HG03439 (cell line): ENCODE data around the gene SRPK2.
"Not testable (repeated sequence)": the region's sequence is repeated elsewhere in the genome, so short reads cannot be mapped to it uniquely, and the experiment has no call there.

ENCODE experiments used
- ATAC-seq: cut with Tn5 transposase; IDR thresholded peaks from one replicate; pipeline ENCODE4 v1.9.1; 2021; ENCODE audit warnings: mild to moderate bottlenecking, moderate library complexity; ENCODE audit not compliant: unreplicated experiment

Gene SRPK2

GRCh38 chr7:105268511-105269392 lies 120.0 kb downstream of the SRPK2 start:
- ATAC-seq, result peak; percentile 77

- ATAC-seq, result no peak
These were observed 120.7 kb downstream of the SRPK2 start for GRCh38 chr7:105268056-105268455.

GRCh38 chr7:105267244-105267643 lies 121.5 kb downstream of the SRPK2 start:
- ATAC-seq, result no peak

- no peak for ATAC-seq
These were observed 124.0 kb downstream of the SRPK2 start for GRCh38 chr7:105264707-105265106.

- no peak for ATAC-seq
These were observed 127.0 kb downstream of the SRPK2 start for GRCh38 chr7:105261689-105262088.

GRCh38 chr7:105260201-105260871 lies 128.4 kb downstream of the SRPK2 start:
- ATAC-seq, result not testable (repeated sequence)

- ATAC-seq, result not testable (repeated sequence)
These were observed 129.8 kb downstream of the SRPK2 start for GRCh38 chr7:105258919-105259318.

GRCh38 chr7:105257338-105257737 lies 131.4 kb downstream of the SRPK2 start:
- ATAC-seq, result no peak

- ATAC-seq, result no peak
These were observed 131.9 kb downstream of the SRPK2 start for GRCh38 chr7:105256761-105257231.

- ATAC-seq, result no peak
These were observed 138.0 kb downstream of the SRPK2 start for GRCh38 chr7:105250706-105251105.

GRCh38 chr7:105250239-105250638 lies 138.5 kb downstream of the SRPK2 start:
- ATAC-seq, result no peak

- ATAC-seq, result no peak
These were observed 139.5 kb downstream of the SRPK2 start for GRCh38 chr7:105249216-105249615.

GRCh38 chr7:105246679-105247078 lies 142.0 kb downstream of the SRPK2 start:
- no peak for ATAC-seq

- no peak for ATAC-seq
These were observed 142.5 kb downstream of the SRPK2 start for GRCh38 chr7:105246256-105246655.

GRCh38 chr7:105245398-105246114 lies 143.2 kb downstream of the SRPK2 start:
- no peak for ATAC-seq

GRCh38 chr7:105244594-105244993 lies 144.1 kb downstream of the SRPK2 start:
- ATAC-seq, result no peak

GRCh38 chr7:105241198-105241597 lies 147.5 kb downstream of the SRPK2 start:
- ATAC-seq, result no peak

GRCh38 chr7:105238198-105238765 lies 150.4 kb downstream of the SRPK2 start:
- ATAC-seq, result no peak

GRCh38 chr7:105234886-105235285 lies 153.8 kb downstream of the SRPK2 start:
- no peak for ATAC-seq

GRCh38 chr7:105232829-105233291 lies 155.9 kb downstream of the SRPK2 start:
- ATAC-seq, result not testable (repeated sequence)

GRCh38 chr7:105230486-105230885 lies 158.2 kb downstream of the SRPK2 start:
- no peak for ATAC-seq
